Neural progenitor cell (in vitro differentiated cells): ENCODE measurements around the gene KCNIP2. TPM values are rescaled to one million over a fixed set of nuclear protein-coding genes. Genes with fewer than 3 reads are reported as not detected.
A peak's percentile ranks its signal among the peaks of the same experiment; 100 is the strongest.
"Not testable (repeated sequence)": the region's sequence is repeated elsewhere in the genome, so short reads cannot be mapped to it uniquely, and the experiment has no call there.

Experiments
- DNase-seq: peaks from one replicate; pipeline ENCODE4 v3.0.0-alpha.2; 2016; ENCODE audit warnings: low spot score
- H2AFZ ChIP-seq: fragments of 200-600 bp; sonication (generic); replicated peaks from 2 replicates; pipeline ENCODE4 v1.6.1; 2016; ENCODE audit warnings: antibody characterized with exemption
- H3F3A ChIP-seq: fragments of 200-600 bp; sonication (generic); 2 replicates; pipeline ENCODE4 v1.6.1; 2016; ENCODE audit warnings: antibody characterized with exemption, low read depth
- H3K27ac ChIP-seq: fragments of 200-600 bp; sonication (generic); 2 replicates; pipeline ENCODE4 v1.5.1; 2016; ENCODE audit warnings: mild to moderate bottlenecking
- H3K27me3 ChIP-seq: fragments of 200-600 bp; sonication (generic); 2 replicates; pipeline ENCODE4 v1.6.1; 2016; ENCODE audit warnings: mild to moderate bottlenecking, moderate library complexity
- H3K36me3 ChIP-seq: fragments of 200-600 bp; sonication (generic); 2 replicates; pipeline ENCODE4 v1.5.1; 2016
- H3K4me1 ChIP-seq: fragments of 200-600 bp; sonication (generic); 2 replicates; pipeline ENCODE4 v1.6.1; 2016; ENCODE audit warnings: mixed run types
- H3K4me2 ChIP-seq: fragments of 200-600 bp; sonication (generic); 2 replicates; pipeline ENCODE4 v1.6.1; 2016
- H3K4me3 ChIP-seq: fragments of 200-600 bp; sonication (generic); 2 replicates; pipeline ENCODE4 v1.5.1; 2016
- H3K79me2 ChIP-seq: fragments of 200-600 bp; sonication (generic); 2 replicates; pipeline ENCODE4 v1.6.1; 2016; ENCODE audit warnings: low read depth
- H3K9ac ChIP-seq: fragments of 200-600 bp; sonication (generic); 2 replicates; pipeline ENCODE4 v1.6.1; 2016
- H3K9me3 ChIP-seq: fragments of 200-600 bp; sonication (generic); 2 replicates; pipeline ENCODE4 v1.5.1; 2016; ENCODE audit warnings: low read depth
- H4K20me1 ChIP-seq: fragments of 200-600 bp; sonication (generic); 2 replicates; pipeline ENCODE4 v1.6.1; 2016; ENCODE audit warnings: low read depth
- H3K27ac Mint-ChIP-seq: 3 replicates; pipeline ENCODE4 v1.8.0; 2021; ENCODE audit warnings: mixed read lengths
- H3K27me3 Mint-ChIP-seq: 2 replicates; pipeline ENCODE4 v1.8.0; 2022; ENCODE audit warnings: low read depth, mild to moderate bottlenecking, inconsistent platforms, moderate library complexity, mixed read lengths; ENCODE audit not compliant: insufficient read depth
- H3K36me3 Mint-ChIP-seq: 3 replicates; pipeline ENCODE4 v1.8.0; 2021; ENCODE audit warnings: mixed read lengths
- H3K4me1 Mint-ChIP-seq: 3 replicates; pipeline ENCODE4 v1.8.0; 2021; ENCODE audit warnings: mixed read lengths
- H3K4me3 Mint-ChIP-seq: 3 replicates; pipeline ENCODE4 v1.8.0; 2021; ENCODE audit warnings: mild to moderate bottlenecking, moderate library complexity, mixed read lengths
- H3K9me3 Mint-ChIP-seq: 3 replicates; pipeline ENCODE4 v1.8.0; 2020; ENCODE audit warnings: mixed read lengths
- CTCF ChIP-seq: fragments of 200-600 bp; sonication (generic); IDR thresholded peaks from 2 replicates; pipeline ENCODE4 v1.5.1; 2017; ENCODE audit warnings: antibody characterized with exemption, mild to moderate bottlenecking
- EZH2 ChIP-seq: fragments of 200-600 bp; sonication (generic); IDR thresholded peaks from 2 replicates; pipeline ENCODE4 v1.6.1; 2017; ENCODE audit warnings: antibody characterized with exemption, mild to moderate bottlenecking, moderate library complexity
- EZH2phosphoT487 ChIP-seq: fragments of 200-600 bp; sonication (generic); IDR thresholded peaks from 2 replicates; pipeline ENCODE4 v1.6.1; 2017; ENCODE audit warnings: antibody characterized with exemption
- total RNA-seq: library from RNA; depleted of rRNA; stranded (reverse); fragments of >200 nt; gene quantifications from 2 replicates; pipeline ENCODE4 v1.2.3, GENCODE V29; 2015; ENCODE audit warnings: low replicate concordance

The KCNIP2 gene
- total RNA-seq, 1 donor from 2014 or later, result 2.4 TPM

- peaks cover 2% of the 10 kb centered on the region for H3K4me1 ChIP-seq
- Mint-ChIP-seq H3K36me3 (peaks cover 35% of the 10 kb centered on the region), H3K27me3 (no peaks in the 10 kb centered on the region), H3K9me3 (no peaks in the 10 kb centered on the region), H3K27ac (no peak overlapping the region), H3K4me3 (no peak overlapping the region), H3K4me1 (no peaks in the 10 kb centered on the region)
- no peak overlapping the region for H3K4me2 ChIP-seq
- no peak overlapping the region for H3K4me3 ChIP-seq
- peaks cover 67% of the 10 kb centered on the region for H3K36me3 ChIP-seq
- no peak overlapping the region for H3K27ac ChIP-seq
- H4K20me1 ChIP-seq, result peaks cover 58% of the 10 kb centered on the region
- H3F3A ChIP-seq, result peaks cover 89% of the 10 kb centered on the region
- H3K27me3 ChIP-seq, result no peaks in the 10 kb centered on the region
- H2AFZ ChIP-seq, result no peak overlapping the region
- H3K79me2 ChIP-seq, result peaks cover 37% of the 10 kb centered on the region
- no peak for DNase-seq
- TF ChIP-seq EZH2phosphoT487, result no peak
- no peak for TF ChIP-seq CTCF
- no peak for TF ChIP-seq EZH2
- H3K9me3 ChIP-seq, result no peaks in the 10 kb centered on the region
- no peak overlapping the region for H3K9ac ChIP-seq
Observed at GRCh38 chr10:101789686-101790085, 53.9 kb downstream of the KCNIP2 start.

DNA sequence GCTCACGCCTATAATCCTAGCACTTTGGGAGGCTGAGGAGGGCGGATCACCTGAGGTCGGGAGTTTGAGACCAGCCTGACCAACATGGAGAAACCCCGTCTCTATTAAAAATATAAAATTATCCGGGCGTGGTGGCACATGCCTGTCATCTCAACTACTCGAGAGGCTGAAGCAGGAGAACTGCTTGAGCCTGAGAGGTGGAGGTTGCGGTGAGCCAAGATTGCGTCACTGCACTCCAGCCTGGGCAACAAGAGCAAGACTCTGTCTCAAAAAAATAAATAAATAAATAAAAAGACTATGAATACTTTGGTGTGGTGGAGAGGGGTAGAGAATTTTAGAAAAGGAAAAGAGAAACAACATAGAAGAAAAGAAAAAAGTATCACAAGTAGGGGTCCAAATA, 54.4 kb downstream of the KCNIP2 start:
- H3K4me1 ChIP-seq, H2AFZ ChIP-seq, H3K4me1 Mint-ChIP-seq, H3K27ac ChIP-seq, H3K4me3 Mint-ChIP-seq, H3K27me3 Mint-ChIP-seq, DNase-seq, H3K9me3 ChIP-seq, H3K9me3 Mint-ChIP-seq, H3K4me3 ChIP-seq, H3K9ac ChIP-seq, H3K27me3 ChIP-seq, H3K27ac Mint-ChIP-seq, H3K4me2 ChIP-seq: not testable (repeated sequence)
- peaks cover 63% of the 10 kb centered on the region for H4K20me1 ChIP-seq
- peaks cover 64% of the 10 kb centered on the region for H3K36me3 ChIP-seq
- H3K36me3 Mint-ChIP-seq, result peaks cover 35% of the 10 kb centered on the region
- peaks cover 33% of the 10 kb centered on the region for H3K79me2 ChIP-seq
- peaks cover 90% of the 10 kb centered on the region for H3F3A ChIP-seq

DNA sequence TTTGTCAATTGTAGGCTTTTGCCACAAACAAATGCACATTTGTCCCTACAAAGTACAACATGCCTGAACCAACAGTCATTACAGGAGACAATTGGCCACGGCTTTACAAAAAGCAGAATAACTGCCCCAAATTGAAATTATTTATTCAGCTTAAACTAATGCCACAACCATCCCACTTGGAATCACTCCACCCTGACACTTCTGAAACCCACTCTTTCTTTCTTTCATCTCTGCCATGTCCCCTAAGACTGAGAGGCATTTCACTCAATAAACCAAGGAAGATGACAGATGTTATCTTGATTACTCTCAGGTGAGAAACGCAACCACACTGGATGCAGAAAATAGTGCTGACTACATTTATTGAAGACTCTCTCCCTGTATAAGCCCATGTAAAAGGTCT, 57.8 kb downstream of the KCNIP2 start:
- no peaks in the 10 kb centered on the region for H3K27me3 ChIP-seq
- TF ChIP-seq CTCF (no peak), EZH2phosphoT487 (no peak), EZH2 (no peak)
- peaks cover 13% of the 10 kb centered on the region for H3K4me1 ChIP-seq
- no peak overlapping the region for H3K4me3 ChIP-seq
- Mint-ChIP-seq H3K27ac (no peak overlapping the region), H3K4me3 (no peak overlapping the region), H3K36me3 (peaks cover 21% of the 10 kb centered on the region), H3K27me3 (no peaks in the 10 kb centered on the region), H3K4me1 (peaks cover 22% of the 10 kb centered on the region), H3K9me3 (no peaks in the 10 kb centered on the region)
- H3K9me3 ChIP-seq, result no peaks in the 10 kb centered on the region
- no peak overlapping the region for H3K27ac ChIP-seq
- DNase-seq, result no peak
- no peak overlapping the region for H2AFZ ChIP-seq
- no peak overlapping the region for H3K4me2 ChIP-seq
- peaks cover 76% of the 10 kb centered on the region for H3F3A ChIP-seq
- peaks cover 37% of the 10 kb centered on the region for H3K36me3 ChIP-seq
- peaks cover 61% of the 10 kb centered on the region for H4K20me1 ChIP-seq
- H3K9ac ChIP-seq, result no peak overlapping the region
- peaks cover 15% of the 10 kb centered on the region for H3K79me2 ChIP-seq

DNA sequence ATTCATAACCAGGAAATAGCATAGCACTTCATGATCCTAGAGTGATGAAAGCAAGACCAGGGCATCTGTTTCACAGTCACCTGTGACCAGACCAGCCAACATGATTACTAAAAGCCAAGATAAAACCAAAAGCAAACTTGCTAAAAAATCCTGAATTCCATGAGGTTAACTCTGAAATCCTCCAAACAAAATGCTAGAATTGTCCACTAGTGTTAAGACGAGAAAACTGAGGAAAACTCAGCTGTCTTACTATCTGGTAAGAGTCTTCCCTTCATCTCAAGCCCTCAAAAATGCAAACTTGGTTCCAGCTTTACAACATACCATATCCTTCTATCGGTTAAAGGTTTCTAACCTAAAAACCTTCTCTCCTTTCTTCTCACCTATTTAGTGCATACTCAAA, 59.0 kb downstream of the KCNIP2 start:
- Histone ChIP-seq H3K4me3 (no peak overlapping the region), H3K36me3 (peaks cover 29% of the 10 kb centered on the region)
- peaks cover 18% of the 10 kb centered on the region for H3K36me3 Mint-ChIP-seq

More for the DNA sequence above, 59.0 kb downstream of the KCNIP2 start:
- Histone ChIP-seq H2AFZ (no peak overlapping the region), H3K4me1 (peaks cover 24% of the 10 kb centered on the region), H3K27me3 (peaks cover 8% of the 10 kb centered on the region), H4K20me1 (peaks cover 64% of the 10 kb centered on the region), H3K9ac (no peak overlapping the region), H3K9me3 (no peaks in the 10 kb centered on the region), H3K27ac (peak overlapping the region; percentile 43), H3K4me2 (peak overlapping the region; percentile 86), H3F3A (peaks cover 76% of the 10 kb centered on the region), H3K79me2 (peaks cover 10% of the 10 kb centered on the region)
- TF ChIP-seq EZH2phosphoT487 (no peak), EZH2 (no peak), CTCF (no peak)
- DNase-seq, result no peak
- Mint-ChIP-seq H3K9me3 (no peaks in the 10 kb centered on the region), H3K4me1 (peaks cover 24% of the 10 kb centered on the region), H3K4me3 (peak overlapping the region; percentile 100), H3K27ac (no peak overlapping the region), H3K27me3 (peaks cover 3% of the 10 kb centered on the region)
